Right renal pelvis (tissue), 4 donors: ENCODE measurements around the gene FITM1. TPM values are rescaled to one million over a fixed set of nuclear protein-coding genes. Genes with fewer than 3 reads are reported as not detected.

Source experiments
- DNase-seq, 4 donors: peaks; one replicate each; pipeline ENCODE4 v3.0.0-alpha.2; 2013; ENCODE audit warnings: low read depth in 4 of 4, low spot score in 3 of 4, missing footprints in 1 of 4
- polyA plus RNA-seq, 4 donors: library from polyadenylated mRNA; unstranded; fragments of 120-200 nt; gene quantifications; one replicate each; pipeline ENCODE4 v1.2.1, GENCODE V29; 2013; ENCODE audit not compliant: insufficient read length in 4 of 4

FITM1 gene
- polyA plus RNA-seq, 4 donors, result 0.87 to 1.2 (median 0.97) TPM

DNA sequence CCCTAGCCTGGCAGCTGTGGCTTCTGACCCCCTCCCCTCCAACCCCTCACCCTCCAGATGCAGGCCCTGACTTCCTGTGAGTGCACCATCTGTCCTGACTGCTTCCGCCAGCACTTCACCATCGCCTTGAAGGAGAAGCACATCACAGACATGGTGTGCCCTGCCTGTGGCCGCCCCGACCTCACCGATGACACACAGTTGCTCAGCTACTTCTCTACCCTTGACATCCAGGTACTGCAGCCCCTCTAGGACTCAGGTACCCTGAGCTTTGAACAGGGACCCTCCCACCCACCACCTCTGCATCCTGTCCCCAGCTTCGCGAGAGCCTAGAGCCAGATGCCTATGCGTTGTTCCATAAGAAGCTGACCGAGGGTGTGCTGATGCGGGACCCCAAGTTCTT is 24.6 kb downstream of the FITM1 start:
- no peak for DNase-seq

DNA sequence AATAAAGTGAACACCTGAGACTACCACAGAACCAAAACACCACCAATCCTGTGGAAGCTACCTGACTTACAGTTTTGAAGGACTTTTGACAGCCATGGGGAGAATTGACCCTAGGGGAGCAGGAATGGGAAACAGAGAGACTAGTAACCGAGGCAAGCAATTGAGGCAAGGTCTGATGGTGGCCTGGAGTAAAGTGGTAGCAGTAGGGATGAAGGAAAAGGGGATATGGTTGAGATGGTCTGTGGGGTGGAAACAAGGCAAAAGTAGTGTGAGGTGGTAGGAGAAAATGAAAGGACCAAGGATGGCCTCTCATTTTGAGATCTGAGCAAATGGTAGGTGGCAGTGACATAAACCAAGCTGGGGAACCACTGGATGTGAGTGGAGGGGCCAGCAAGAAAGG is 26.4 kb downstream of the FITM1 start:
- no peak for DNase-seq

DNA sequence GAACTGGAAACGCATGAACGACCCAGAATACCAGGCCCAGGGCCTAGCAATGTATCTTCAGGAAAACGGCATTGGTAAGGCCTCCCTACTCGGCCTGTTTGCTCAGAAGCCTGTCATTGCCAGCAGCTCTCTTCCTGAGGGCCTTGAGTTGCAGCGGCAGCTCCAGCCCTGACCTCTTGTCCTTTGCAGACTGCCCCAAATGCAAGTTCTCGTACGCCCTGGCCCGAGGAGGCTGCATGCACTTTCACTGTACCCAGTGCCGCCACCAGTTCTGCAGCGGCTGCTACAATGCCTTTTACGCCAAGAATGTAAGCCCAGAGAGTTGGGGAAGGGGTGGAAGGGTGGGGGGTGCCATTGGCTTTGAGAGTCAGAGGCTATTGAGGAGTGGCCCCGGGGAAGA is 26.9 kb downstream of the FITM1 start:
- DNase-seq, result no peak

DNA sequence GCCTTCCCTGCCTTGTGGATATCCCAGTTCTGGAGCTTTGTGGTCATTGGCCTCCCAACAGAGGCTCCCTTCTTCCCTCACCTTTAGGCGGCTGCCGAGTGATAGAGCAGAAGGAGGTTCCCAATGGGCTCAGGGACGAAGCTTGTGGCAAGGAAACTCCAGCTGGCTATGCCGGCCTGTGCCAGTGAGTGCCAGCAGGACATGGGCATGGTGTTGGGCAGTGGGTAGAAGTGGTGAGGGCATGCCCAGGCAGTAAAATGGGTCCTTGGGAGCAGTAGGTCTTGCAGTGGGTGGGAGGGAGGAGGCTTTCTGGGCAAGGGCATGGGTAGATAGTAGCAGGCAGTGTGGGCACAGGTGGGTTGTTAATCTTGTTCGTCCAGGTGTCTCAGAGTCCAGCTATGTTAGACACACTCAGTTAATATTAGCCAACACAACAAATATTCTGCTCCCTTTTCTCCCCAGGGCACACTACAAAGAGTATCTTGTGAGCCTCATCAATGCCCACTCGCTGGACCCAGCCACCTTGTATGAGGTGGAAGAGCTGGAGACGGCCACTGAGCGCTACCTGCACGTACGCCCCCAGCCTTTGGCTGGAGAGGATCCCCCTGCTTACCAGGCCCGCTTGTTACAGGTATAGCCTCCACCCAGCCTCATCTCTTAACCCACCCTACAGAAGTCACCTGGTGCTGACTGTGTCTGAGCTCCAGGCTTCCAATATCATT is 29.5 kb downstream of the FITM1 start:
- no peak for DNase-seq

DNA sequence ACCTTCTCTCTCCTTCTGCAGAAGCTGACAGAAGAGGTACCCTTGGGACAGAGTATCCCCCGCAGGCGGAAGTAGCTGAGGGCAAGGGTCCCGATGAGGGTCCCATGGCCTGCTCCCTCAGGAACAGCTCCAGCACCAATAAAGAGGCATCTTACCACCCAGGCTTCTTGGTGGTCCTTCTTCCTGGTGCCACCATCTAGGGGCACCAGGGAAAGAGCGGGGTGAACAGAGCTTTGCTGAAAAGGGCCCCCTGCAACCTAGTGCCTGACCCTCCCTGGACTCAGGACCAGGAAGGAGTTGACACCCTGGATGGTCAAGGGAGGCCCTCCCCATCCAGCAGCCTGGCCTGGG is 30.0 kb downstream of the FITM1 start:
- no peak for DNase-seq

DNA sequence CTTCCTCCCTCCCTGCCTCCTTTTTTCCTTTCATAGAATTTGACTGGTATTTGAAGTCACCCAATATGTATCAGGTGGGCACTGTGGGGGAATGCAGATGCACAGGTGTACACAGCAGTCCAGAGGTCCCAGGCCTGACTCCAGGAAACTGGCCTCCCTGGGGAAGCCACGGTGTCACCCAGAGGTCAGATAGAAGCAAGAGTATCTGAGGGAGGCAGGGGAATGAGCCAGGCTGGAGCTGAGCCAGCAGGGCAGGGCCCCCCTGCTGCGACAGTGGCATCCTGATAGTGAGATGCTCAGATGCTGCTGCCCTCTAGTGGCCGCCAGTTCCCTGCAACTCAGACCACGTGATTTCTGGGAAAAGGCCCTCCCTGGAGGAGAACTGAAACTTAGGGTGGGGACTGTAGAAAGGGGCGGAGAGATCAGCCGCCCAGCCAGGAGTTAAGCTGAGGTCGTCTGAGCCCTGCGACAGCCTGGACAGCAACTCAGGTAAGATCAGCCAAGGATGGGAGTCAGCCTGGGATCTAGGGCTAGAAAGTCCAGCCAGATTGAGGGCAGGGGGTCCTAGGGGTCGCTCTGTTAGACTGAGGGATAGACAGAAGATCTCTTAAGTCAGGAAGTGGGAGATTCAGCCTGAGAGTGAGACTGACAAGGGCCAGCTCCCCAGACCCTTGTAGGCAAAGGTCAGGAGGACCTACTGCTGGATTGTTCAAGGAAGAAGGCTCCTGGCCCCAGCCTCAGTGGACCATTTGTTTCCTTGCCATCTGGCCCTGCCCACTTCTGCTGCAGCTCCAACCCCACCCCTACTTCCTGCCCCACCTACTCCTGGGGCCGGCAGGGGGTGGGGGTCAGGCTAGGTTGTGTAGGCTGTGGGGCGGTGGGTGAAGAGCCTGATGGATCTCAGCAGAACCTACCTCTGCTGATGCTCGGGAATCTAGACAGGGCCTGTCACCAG is 30.7 kb downstream of the FITM1 start, which contains the start of gene IRF9:
Gene IRF9, plus strand, starts transcription at position 416 of the 955 bp plus-strand sequence. CDS start 880 bp downstream, outside the sequence.
- DNase-seq, result peak; percentile 93 to 97 (median 95)

DNA sequence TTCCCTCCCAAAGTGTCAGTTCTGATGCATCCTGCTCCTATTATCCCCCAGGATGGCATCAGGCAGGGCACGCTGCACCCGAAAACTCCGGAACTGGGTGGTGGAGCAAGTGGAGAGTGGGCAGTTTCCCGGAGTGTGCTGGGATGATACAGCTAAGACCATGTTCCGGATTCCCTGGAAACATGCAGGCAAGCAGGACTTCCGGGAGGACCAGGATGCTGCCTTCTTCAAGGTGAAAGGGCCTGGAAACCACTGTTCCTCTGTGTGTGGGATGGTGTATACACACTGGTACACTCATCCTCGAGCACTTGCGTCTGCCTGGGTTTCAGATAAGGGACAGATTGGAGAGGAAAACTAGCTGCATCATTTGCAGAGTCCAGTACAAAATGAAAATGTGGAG is 31.6 kb downstream of the FITM1 start:
- DNase-seq, result no peak

DNA sequence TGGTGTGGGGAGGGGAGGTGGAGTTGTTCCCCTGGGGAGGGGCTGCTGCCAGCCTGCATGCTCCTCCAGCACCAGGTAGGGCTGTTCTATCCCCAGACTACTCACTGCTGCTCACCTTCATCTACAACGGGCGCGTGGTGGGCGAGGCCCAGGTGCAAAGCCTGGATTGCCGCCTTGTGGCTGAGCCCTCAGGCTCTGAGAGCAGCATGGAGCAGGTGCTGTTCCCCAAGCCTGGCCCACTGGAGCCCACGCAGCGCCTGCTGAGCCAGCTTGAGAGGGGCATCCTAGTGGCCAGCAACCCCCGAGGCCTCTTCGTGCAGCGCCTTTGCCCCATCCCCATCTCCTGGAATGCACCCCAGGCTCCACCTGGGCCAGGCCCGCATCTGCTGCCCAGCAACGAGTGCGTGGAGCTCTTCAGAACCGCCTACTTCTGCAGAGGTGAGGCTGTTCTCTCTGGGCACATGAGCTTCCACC is 34.1 kb downstream of the FITM1 start:
- no peak for DNase-seq

DNA sequence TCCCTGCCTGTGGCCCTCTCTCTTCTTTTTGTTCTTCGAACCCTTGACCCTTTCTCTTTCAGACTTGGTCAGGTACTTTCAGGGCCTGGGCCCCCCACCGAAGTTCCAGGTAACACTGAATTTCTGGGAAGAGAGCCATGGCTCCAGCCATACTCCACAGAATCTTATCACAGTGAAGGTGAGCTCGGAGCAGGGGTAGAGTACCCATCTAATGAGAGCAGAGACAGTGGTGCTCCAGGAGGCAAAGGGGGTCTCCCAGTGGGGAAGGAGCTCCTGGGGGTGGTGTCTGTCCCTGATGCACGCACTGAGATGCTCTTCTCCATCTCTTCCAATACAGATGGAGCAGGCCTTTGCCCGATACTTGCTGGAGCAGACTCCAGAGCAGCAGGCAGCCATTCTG is 35.3 kb downstream of the FITM1 start:
- DNase-seq, result no peak

DNA sequence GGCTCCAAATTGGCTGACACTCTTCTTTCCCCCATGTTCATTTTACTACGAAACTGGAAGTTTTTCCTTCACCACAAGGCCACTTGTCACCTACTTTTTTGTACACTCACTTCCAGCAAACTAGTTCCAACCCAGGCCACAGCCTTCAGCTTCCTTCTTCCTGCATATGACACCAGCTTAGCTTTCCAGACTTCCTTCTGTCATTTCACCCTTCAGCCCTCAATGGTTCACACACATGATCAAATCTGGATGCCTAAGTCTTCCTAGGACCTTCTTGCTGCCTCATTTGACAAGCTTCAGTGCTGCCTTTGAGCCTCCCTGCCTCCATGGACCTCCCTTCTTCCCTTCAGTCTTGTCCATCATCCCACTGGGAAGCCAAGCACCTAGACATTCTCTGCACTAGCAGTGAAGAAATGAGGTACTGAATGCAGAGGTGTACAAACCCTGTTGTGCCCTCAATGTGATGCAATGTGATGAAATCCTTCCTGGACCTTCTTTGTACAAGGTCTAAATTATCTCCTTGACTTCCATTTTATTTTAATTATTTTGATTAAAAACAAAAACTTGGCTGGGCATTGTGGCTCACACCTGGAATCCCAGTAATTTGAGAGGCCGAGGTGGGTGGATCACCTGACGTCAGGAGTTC is 37.1 kb downstream of the FITM1 start:
- no peak for DNase-seq

DNA sequence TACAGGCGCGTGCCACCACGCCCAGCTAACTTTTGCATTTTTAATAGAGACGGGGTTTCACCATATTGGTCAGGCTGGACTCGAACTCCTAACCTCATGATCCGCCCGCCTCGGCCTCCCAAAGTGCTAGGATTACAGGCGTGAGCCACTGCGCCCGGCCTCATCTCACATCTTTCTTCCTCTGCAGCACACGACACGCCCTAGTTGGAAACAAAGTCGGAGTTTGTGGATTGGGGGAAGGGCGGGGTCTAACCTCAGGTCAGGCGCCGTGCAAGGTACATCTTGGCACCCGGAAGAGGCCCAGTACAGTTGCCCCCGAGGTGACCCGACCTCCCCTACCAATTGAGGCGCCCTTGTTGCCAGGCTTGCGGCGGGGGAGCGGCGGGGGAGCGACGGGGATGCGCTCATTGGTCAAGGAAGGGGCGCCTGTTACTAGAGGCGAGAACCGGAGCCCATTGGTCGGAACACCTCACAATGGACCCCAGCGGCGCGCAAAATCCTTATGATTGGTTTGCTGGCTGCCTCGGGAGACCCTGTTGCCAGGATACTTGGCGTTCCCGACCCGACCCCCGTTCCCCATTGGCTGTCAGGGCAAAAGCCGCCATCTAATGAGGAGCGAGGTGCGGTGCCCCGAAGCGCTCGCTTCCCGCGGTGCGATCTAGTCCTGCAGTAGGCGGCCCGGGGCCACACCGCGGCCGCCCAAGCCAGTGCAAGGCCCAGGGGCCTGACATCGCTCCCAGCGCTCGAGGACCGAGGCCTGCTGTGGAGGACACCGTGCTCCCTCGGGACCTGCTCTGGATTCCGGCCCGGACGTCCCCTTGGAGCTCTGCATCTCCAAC is 41.2 kb downstream of the FITM1 start, which contains the start of gene REC8:
Gene REC8, plus strand, starts transcription at position 659 of the 839 bp plus-strand sequence. CDS start 473 bp downstream, outside the sequence.
- DNase-seq, result peak; percentile 79 to 92 (median 88)

DNA sequence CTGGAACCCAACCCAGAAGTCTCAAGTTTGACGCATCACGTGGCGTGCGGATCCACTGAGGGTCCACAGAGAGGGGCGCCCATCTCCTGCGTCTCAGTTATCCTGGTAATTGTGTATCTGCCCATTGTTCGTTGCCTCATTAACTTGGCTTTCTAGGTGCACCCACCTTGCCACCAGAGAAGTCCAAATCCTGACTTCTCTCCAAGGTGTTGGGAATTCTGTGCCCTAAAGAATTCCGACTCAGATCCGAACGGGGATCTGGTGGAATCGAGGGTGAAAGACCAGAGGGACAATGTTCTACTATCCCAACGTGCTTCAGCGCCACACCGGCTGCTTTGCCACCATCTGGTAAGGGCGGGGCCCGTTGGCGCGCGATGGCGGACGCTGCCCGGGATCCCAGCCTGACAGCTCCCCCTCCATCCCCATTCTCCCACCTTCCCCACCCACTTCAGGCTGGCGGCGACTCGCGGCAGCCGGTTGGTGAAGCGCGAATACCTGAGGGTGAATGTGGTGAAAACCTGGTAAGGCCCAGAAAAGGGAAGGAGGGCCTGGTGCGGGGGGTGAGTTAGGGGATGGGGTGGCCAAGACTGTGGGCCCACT is 41.9 kb downstream of the FITM1 start:
- peak in 1 of 4 donors; percentile 8 for DNase-seq

DNA sequence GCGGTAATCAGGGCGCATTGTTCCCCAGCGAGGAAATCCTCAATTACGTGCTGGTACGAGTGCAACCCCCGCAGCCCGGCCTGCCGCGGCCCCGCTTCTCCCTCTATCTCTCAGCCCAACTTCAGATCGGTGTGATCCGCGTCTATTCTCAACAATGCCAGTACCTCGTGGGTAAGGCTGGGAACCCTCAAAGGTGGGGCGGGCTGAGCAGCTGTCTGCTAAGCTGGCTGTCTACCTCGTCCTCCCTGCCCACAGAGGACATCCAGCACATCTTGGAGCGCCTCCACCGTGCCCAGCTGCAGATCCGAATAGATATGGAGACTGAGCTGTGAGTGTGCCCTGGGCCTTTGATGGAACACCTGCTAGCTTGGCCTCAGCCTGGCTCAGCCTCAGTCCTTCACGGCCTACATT is 42.4 kb downstream of the FITM1 start:
- DNase-seq, result no peak

DNA sequence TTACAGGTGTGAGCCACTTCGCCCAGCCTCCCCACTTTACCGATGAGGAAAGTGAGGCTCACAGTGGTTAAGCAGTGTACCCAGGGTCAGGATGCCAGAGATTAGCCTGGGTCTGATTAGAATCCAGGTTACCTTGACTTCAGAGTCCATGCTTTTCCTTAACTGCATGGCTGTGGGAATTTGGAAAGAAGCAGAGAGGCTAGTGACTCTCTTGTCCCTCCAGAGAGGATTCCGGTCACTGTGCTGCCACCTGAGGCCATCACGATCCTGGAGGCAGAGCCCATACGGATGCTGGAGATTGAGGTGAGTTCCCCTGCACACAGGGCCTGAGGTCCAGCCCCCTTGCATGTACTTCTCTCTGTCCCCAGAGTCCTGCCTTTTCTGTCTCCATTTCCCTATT is 46.1 kb downstream of the FITM1 start:
- DNase-seq, result no peak

DNA sequence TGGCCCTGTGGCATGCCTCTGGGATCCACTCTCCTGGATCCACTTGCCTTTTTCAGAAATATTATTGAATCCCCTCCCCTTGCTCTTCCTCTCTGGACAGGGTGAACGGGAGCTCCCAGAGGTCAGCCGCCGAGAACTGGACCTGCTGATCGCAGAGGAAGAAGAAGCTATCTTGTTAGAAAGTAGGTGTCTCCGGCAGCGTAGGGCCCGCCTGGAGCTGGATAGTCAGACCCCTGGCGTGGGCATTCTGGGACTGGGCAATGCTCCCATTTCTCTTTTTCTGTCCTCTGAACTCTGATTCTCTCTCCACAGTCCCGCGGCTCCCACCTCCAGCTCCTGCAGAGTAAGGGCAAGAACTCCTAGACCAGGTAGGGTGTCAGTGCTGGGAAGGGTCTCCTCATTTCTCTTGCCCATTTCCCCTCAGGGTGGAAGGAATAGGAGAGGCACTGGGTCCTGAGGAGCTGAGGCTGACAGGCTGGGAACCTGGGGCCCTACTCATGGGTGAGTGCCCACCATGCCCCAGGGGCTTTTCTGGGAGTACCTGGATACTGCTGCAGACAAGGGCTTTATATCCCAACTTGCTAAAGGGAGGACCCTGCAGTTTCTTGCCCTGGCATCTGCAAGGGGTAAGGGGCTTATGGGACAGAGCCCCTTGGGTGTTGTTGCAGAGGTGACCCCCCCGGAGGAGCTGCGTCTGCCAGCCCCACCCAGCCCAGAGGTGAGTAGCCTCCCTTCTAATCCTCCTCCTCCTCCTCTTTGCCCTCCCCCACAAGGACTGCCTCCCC is 46.8 kb downstream of the FITM1 start:
- no peak for DNase-seq

DNA sequence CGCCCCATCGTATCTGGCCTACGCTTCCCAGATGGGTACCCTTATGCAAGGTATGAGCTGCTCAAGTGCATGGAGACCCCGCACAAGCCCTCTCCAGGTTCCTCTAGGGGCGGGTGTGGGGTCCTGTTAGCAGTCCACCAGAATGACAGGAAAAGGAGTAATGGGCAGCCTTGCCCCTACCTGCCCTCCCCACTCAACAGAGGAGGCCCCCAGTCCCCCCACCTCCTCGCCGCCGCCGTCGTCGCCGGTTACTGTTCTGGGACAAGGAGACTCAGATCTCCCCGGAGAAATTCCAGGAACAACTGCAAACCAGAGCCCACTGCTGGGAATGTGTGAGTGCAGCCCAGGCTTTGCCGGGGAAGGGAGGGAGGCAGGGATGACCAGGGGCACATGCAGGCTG is 47.4 kb downstream of the FITM1 start:
- no peak for DNase-seq

DNA sequence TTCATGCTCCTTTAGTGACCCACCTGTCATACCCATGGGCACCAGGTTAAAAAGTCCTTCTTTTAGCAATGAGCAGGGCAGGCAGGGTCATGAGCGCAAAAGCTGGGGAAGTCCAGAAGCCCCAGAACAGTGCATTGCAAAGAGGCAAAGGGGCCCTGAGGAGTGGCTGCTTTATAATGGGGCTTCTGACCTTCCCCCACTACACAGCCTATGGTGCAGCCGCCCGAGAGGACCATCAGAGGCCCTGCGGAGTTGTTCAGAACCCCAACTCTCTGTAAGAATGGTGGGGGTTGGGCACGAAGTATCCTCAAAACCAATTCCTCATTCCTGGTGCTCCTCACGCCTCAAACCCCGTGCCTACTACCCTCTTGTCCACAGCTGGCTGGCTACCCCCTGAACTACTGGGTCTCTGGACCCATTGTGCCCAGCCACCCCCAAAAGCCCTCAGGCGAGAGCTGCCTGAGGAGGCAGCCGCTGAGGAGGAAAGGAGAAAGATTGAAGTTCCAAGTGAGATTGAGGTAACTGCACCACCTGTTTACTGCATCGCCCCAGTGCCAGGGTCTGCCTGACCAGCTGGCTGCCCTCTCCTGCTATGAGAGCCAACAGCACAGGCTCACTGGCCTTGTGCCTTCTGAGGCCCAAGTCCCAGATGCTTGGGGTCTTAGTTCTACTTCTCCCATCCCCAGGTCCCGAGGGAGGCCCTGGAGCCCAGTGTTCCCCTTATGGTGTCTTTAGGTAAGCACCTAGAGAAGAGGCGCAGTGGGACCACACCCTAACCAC is 48.1 kb downstream of the FITM1 start:
- no peak for DNase-seq

DNA sequence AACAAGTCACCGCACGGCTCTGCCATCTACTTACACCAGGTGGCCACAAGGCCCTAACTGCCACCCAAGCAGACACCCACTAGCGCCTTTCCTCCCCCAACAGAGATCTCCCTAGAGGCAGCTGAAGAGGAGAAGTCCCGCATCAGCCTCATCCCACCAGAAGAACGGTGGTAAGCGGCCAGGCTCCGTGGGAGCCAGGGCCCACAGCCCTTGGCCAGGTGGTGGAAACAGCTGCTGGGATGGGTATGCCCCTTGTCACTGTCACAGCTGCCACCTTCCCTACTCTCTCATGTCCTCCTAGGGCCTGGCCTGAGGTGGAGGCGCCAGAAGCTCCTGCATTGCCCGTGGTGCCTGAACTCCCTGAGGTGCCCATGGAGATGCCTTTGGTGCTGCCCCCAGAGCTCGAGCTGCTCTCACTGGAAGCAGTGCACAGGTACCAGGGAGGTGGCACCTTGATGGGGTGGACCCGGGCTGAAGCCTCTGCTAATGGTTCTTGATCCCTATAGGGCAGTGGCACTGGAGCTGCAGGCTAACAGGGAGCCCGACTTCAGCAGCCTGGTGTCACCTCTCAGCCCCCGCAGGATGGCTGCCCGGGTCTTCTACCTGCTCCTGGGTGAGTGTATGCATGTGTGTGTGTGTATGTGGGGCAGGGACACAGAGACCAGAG is 49.0 kb downstream of the FITM1 start:
- no peak for DNase-seq
